AG10803 (cell line): Measurements from ENCODE around the gene EML1.

Source experiments
- DNase-seq: peaks from one replicate; pipeline ENCODE4 v3.0.0; 2010; ENCODE audit warnings: low read depth
- H3K4me3 ChIP-seq: 2 replicates; pipeline ENCODE4 v1.5.1; 2011; ENCODE audit warnings: mild to moderate bottlenecking, low read length, control low read depth
- TF ChIP-seq, protein P1 (sequence below): conservative IDR thresholded peaks from 2 replicates; pipeline ENCODE4 v1.5.1; 2011; ENCODE audit warnings: mild to moderate bottlenecking, low read length, control low read depth, inconsistent platforms

Gene EML1

DNA sequence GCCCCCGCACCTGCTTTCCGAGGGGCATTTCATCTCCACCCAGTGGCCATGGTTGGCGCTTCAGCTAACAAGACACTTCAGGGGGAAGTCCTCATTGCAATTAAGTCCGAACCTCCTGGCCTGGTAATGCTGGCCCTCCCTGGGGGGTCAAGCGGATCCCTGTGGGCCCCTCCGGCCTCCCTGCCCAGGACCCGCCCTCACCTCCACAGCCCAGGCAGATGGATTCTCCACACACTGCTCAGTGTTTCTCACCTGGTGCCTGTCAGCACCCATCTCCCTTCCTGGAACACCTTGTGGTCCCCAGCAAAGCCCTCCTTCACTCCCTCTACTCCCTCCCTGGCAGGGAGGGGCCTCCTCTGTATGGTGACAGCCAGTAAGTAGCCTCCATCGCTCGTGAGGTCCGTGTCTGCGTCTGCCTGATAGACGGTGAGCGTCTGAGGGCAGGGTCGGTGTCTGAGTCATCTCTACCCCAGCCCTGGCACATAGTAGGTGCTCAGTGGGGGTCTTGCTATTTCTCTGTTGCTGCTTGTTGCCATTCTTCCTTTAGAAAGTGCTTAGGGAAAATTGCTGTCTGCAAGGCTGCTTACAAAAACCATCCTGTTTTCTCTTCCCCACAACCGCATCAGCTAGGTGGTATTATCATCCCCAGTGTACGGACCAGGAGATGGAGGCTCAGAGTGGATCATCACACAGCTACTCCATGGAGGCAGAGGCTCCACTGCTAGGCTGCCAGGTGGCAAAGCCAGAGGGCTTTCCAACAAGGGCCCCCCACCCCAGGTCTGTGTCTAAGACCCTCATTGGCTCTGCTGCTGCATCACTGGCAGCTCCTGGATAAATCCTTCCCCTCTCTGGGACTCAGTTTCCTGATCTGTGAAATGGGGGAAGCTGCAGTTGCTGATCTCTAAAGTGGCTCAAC, 39.7 kb upstream of the EML1 start:
- TF ChIP-seq, protein P1, sequence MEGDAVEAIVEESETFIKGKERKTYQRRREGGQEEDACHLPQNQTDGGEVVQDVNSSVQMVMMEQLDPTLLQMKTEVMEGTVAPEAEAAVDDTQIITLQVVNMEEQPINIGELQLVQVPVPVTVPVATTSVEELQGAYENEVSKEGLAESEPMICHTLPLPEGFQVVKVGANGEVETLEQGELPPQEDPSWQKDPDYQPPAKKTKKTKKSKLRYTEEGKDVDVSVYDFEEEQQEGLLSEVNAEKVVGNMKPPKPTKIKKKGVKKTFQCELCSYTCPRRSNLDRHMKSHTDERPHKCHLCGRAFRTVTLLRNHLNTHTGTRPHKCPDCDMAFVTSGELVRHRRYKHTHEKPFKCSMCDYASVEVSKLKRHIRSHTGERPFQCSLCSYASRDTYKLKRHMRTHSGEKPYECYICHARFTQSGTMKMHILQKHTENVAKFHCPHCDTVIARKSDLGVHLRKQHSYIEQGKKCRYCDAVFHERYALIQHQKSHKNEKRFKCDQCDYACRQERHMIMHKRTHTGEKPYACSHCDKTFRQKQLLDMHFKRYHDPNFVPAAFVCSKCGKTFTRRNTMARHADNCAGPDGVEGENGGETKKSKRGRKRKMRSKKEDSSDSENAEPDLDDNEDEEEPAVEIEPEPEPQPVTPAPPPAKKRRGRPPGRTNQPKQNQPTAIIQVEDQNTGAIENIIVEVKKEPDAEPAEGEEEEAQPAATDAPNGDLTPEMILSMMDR: 0 out of 2 replicates have a peak, but pooled peaks have one; percentile 8
- H3K4me3 ChIP-seq: no peak overlapping the region
- DNase-seq: no peak

DNA sequence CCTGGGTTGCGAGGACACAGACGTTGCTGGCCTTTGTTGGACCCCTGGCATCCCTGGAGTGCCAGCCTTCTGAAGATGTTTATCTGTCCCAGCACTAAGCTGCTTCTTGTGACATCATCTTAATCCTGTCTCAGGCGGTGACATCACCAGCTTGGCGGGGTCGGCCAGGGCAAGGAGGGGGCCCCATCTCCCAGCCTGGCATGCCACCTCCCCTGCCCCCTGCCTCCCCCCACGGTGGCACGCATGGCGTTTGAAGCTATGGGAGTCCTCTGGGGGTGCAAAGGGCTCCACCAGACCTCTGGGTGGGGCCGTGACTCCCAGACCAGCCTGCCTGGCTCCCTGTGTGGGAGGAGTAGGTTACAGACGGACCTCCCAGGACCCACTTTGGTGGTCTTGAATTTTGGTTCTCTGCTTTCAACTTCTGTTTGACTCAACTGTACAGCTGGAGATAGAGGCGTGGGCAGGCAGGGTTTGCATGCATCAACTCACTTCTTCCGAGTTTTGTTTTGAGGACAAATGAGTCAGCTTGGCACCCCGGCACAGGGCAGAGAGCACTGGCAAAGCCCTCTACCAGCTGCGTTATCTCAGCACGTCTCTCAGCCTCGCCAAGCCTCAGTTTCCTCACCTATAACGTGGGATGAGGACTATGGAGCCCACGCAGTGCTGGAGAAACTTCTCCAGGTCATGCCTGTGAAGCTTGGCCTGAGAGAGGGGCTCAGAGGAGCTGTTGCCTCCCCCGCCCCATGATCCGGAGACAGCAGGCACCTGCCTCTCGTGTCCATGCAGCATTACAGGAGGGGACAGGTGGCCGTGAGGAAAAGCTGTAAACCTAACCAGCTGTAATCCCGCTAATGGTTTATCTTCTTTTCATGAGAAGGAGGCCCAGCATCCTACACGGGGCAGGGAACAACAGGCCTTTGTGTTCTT, 38.8 kb upstream of the EML1 start:
- TF ChIP-seq, protein P1: no peak
- no peak overlapping the region for H3K4me3 ChIP-seq
- DNase-seq: peak; percentile 33

DNA sequence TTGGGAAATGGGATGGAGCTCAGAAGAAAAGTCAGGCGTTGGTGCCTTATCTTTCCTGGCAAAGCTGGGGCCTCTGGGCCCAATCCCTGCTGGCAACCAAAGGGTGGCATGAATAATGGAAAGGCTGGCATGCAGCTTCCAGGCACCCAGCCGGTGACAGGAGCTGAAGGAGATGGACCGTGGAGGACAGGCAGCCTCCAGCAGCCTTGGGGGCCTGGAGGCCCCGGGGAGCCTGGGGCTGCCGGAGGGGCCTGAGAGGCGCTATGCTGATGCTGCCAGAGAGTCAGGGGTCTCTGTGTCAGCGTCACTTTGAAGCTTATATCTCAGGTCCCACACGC, 38.2 kb upstream of the EML1 start:
- no peak for DNase-seq
- TF ChIP-seq, protein P1: no peak
- no peak overlapping the region for H3K4me3 ChIP-seq

DNA sequence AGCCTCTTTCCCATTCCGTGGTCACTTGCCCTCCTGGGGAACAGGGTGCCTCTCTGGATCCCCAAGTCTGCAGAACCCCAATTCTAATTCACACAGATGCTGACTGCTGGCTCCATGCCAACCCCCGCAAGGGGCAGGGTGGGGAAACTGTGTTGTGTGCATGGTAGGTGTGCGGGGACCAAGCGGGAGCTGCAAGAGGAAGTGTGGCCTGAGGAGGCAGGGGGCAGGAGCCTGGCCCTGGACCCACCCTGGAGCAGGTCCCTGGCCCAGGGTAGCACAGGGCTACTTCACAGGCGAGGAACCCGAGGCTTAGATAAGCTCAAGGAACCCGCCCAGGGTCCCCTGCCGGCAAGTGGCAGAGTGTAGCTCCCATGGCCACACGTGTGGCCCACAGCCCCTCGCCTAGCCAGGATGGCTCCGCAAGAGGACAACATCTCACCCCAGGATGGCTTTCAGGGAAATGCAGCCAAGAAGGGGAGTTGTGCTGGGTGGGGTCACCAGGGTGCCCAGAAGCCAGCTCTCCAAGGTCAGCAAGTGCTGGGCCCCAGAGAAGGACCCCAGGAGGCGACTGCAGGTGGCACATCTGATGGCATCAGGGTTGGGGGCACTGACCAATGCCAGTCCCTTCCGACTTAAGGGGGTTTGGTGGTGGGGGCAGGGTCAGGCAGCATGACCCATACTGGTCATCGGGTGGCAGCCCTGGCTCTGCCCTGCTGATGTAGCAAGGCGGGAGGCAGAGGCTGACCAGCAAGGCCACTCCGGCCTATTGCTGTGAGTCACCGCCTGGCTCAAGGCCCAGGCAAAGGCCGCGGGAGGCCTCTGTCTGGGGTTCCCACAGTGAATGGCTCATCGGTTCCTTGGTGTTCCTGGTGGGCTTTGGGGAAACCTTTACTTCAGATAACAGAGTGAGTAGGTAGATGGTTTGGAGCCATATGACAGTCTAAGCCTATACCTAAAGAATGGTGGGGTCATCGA, 37.3 kb upstream of the EML1 start:
- no peak overlapping the region for H3K4me3 ChIP-seq
- peak; percentile 90 for DNase-seq
- TF ChIP-seq, protein P1: no peak

DNA sequence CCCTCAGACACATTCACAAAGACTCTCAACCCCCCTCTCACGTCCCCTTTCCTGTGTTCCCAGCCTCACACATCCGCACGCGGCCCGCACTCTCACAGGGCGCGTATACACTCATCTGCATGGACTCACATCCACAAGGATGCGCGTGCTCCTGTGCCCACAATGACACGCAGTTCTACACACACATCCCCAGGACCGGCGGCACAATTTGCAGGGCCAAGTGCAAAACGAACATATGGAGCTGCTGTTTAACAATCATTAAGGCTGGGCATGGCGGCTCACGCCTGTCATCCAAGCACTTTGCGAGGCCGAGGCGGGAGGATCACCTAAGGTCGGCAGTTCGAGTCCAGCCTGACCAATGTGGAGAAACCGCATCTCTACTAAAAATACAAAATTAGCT, 36.4 kb upstream of the EML1 start:
- DNase-seq: no peak
- TF ChIP-seq, protein P1: no peak
- H3K4me3 ChIP-seq: no peak overlapping the region

DNA sequence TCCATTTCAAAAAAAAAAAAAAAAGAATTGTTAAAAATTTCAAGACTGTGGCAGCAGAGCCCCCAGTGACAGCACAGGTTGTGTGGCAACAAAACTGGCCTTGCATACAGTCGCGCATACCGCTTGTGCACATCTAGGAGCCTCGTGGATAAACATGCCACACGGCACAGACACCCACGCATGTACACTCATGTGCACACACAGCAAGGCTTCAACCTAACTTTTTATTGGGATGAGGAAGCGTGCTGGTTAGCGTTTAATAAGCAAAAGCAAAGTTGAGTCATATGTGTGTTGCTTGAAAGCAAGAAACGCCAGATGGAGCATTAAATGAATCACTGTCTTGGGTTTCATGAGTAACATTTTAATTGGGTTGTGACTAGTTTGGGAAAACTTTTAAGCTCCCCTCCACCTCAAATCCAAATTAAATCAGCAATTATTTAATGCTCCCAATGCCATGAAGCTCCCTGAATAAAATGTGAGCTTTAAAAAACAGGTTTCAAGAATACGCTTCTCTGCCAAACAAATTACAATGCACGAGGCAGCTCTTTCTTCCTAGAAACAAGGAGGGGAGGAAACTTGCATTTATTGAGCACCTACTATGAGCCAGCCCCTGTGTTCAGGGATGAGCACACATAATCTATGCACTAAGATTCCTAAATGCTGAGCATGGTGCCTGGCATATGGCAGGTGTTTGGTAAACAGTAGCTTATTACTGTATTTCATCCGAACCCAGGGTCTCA, 35.7 kb upstream of the EML1 start:
- TF ChIP-seq, protein P1: no peak
- H3K4me3 ChIP-seq: no peak overlapping the region
- DNase-seq: peak; percentile 97
